HG03460 (cell line): ENCODE measurements around the gene NEFH.
"Not testable (repeated sequence)": the region's sequence is repeated elsewhere in the genome, so short reads cannot be mapped to it uniquely, and the experiment has no call there.

ENCODE experiments used
- ATAC-seq: cut with Tn5 transposase; IDR thresholded peaks from one replicate; pipeline ENCODE4 v1.9.1; 2021; ENCODE audit not compliant: unreplicated experiment

Gene NEFH, protein sequence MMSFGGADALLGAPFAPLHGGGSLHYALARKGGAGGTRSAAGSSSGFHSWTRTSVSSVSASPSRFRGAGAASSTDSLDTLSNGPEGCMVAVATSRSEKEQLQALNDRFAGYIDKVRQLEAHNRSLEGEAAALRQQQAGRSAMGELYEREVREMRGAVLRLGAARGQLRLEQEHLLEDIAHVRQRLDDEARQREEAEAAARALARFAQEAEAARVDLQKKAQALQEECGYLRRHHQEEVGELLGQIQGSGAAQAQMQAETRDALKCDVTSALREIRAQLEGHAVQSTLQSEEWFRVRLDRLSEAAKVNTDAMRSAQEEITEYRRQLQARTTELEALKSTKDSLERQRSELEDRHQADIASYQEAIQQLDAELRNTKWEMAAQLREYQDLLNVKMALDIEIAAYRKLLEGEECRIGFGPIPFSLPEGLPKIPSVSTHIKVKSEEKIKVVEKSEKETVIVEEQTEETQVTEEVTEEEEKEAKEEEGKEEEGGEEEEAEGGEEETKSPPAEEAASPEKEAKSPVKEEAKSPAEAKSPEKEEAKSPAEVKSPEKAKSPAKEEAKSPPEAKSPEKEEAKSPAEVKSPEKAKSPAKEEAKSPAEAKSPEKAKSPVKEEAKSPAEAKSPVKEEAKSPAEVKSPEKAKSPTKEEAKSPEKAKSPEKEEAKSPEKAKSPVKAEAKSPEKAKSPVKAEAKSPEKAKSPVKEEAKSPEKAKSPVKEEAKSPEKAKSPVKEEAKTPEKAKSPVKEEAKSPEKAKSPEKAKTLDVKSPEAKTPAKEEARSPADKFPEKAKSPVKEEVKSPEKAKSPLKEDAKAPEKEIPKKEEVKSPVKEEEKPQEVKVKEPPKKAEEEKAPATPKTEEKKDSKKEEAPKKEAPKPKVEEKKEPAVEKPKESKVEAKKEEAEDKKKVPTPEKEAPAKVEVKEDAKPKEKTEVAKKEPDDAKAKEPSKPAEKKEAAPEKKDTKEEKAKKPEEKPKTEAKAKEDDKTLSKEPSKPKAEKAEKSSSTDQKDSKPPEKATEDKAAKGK

DNA sequence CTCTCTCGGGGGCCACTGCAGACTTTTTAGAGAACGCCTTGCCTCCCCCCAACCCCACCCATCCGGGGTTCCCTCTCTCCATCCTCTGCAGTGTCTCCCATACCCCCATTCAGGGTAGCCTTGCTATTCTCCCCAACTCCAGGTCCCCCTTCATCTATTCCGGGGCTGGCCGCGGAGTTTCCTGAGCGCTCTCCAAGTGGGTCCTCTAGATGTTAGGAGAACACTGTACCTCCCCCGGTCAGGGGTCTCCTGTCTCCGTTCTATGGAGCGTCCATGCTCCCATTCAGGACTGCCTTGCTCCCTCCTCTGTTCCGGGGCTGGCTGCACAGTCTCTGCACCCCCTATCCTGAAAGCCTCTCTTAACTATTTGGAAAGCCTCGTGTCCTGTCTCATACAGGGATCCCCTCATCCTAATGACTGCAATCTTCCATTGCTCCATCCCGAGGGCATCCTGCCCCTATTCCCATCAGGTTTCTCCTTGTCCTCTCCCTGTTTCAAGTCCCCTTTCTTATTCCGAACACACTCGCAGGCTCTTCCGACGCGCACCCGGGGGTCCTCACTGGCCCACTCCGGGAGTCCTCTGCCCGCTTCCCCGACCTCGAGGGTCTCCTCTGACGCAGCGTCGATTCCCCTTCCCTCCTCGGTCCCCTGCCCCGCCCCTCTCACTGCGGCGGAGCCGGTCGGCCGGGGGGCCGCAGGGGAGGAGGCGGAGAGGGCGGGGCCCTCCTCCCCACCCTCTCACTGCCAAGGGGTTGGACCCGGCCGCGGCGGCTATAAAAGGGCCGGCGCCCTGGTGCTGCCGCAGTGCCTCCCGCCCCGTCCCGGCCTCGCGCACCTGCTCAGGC lies at the start of gene NEFH:
Gene NEFH (plus strand): TSS at position 802 of the 845 bp plus-strand sequence. CDS start 45 bp downstream, outside the sequence.
- ATAC-seq = no peak

GRCh38 chr22:29431986-29432385 lies 48.0 kb upstream of the NEFH start:
- ATAC-seq = no peak

DNA sequence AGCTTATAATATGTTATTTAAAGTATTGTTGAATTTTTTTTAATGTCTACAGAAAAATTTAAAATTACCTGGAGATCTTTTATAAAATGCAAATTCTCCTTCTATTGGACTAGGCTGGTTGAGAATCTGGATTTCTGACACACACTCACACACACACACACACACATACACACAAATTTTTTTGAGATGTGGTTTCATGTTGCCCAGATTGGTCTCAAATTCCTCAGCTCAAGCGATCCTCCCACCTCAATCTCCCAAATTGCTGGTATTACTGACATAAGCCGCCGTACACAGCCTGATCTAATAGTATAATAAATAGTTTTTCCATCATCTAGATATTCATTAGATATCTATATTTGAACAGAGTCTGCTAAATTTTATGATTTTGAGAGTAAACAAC lies 46.2 kb upstream of the NEFH start:
- no peak for ATAC-seq

- ATAC-seq = no peak
These were observed 45.7 kb upstream of the NEFH start for GRCh38 chr22:29434288-29434687.

DNA sequence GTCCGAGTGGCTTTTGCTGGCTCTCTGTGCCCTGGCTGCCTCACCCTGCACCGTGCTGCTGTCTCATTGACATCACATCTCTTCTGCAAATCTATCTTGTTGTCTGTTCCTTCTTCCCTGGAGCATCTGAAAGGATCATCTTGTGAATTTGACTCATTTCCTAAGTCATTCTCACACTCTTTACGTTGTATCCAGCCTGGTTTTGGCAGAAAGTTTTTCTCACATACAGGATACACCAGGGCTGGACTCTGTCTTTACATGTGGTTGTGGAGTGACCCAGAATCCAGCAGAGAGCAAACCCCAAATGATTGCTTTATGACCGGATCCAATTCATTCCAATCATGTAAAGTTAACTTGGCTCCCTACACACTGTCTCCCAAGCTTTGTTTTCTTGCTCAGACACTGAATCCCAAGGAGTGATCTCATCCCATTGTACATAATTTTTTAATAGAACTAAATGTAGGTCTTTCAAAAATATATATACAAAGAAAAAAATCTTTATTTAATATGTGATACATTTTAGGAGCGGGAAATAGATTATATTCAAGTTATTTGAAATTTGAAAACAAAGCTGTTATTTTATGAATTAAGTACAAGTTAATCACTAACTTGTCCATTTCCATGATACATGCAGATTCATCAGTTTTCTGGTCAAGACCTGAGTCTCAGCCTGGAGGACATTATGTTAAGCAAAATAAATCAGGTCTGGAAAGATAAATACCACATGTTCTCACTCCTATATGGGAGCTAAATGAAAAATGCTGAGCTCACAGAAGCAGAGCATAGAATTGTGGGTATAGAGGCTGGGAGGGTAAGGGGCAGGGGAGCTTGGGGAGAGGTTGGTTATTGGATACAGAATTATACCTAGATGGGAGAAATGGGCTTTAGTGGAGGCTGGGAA lies 44.5 kb upstream of the NEFH start:
- ATAC-seq = no peak

GRCh38 chr22:29438283-29438682 lies 41.7 kb upstream of the NEFH start, which contains the start of gene RFPL1:
Gene RFPL1, plus strand, starts transcription at chr22:29438583.
- ATAC-seq = not testable (repeated sequence)

GRCh38 chr22:29442976-29443375 lies 37.0 kb upstream of the NEFH start:
- ATAC-seq = no peak

GRCh38 chr22:29443452-29443851 lies 36.6 kb upstream of the NEFH start:
- no peak for ATAC-seq

DNA sequence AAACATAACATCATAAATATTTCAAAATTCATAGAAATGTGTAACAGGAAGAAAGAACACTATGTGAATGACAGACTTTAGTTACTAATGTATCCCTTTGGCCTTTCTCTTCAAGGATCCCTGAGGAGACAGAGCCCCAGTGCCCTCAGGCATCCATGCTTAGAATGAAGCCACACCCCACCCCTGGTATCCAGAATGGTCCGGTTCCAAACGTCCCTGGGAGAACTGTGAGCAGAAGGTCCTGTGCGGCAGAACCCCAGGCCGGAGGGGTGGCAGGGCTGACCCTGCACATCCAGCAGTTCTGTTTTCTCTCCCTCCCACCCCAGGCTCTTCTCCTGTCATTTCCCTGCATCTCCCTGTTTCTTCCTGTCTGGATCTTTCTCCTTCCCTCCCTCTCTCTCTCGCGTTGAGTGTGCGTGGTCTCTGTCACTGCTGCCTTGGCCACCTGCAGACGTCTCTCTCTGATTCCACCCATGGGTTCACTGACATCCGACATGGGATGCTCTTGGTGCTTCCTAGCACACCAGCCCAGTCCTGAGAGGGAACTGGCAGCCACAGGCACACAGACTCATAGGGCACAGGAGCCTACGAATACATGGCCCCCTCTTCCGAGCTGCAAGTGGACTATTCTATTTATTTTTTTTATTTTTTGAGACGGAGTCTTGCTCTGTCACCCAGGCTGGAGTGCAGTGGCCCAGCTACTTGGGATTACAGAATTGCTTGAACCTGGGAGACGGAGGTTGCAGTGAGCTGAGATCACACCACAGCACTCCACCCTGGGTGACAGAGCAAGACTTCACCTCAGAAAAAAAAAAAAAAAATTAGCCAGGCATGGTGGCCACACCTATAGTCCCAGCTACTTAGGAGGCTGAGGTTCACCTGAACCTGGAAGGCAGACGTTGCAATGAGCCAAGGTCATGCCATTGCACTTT lies 35.9 kb upstream of the NEFH start:
- ATAC-seq = no peak

DNA sequence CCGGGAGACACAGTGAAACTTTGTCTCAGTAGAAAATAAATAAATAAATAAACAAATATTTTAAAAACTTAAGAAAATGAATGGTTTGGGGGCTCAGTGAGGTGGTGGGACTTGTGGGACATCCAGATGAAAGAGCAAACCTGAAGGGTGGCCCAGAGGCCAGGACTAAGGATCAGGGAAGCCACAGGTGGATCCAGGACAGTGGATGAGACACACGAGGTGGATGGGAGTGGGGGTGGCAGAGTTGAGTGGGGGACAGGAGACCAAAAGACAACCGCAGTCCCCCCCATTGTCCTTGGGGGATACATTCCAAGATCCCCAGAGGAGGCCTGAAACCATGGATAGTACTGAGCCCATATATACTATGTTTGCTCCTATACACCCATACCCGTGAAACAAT lies 34.5 kb upstream of the NEFH start:
- no peak for ATAC-seq

- no peak for ATAC-seq
These were observed 32.1 kb upstream of the NEFH start for GRCh38 chr22:29447906-29448305.

DNA sequence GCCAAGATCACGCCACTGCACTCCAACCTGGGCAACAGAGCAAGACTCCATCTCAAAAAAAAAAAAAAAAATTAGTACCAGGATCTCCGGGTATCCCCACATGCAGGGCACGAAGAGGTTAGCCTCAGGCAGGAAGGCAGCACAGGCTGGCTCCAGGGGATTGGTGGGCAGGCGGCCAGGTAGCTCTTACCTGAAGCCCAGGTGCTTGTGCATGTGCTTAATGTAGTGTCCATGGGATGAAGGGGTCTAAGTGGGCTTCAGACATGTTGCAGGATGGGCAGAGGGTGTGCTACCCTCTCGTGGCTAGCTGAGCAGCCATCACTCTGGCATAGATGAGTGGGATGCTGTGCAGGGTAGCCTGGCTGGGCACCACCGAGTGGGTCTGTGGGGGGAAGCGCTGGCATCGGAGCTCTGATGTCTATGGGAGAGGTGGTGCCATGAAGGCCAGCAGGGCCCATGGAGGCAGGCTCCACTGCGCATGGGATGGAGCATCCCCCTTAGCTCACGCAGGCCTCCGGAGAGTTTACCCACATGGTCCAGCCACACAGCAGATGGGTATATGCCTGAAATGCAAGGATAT lies 30.6 kb upstream of the NEFH start:
- no peak for ATAC-seq

DNA sequence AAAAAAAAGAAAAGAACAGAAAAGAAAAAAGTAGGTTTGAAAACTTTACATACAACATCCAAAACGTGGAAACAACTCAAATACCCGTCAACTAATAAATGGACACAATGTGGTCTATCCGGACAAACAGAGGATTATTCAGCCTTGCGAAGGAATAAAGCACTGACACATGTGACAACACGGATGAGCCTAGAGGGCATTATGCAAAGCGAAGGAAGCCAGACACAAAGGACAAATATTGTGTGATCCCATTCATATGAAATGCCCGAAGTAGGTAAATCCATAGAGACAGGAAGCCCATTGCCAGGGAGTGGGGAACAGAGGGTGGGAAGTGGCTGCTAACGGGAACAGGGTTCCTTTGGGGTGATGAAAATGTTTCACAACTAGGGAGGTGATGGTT lies 29.8 kb upstream of the NEFH start:
- ATAC-seq = no peak

DNA sequence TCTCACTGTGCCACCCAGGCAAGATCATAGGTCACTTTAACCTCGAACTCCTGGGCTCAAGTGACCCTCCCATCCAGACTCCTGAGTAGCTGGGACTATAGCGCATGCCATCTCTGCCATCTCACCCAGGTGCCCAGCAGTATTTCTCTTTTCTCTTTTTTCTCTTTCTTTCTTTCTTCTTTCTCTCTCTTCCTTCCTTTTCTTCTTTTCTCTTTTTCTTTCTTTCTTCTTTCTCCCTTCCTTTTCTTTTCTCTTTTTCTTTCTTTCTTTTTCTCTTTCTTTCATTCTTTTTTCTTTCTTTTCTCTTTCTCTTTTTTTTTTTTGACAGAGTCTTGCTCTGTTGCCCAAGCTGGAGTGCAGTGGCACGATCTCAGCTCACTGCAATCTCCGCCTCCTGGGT lies 28.2 kb upstream of the NEFH start:
- no peak for ATAC-seq

DNA sequence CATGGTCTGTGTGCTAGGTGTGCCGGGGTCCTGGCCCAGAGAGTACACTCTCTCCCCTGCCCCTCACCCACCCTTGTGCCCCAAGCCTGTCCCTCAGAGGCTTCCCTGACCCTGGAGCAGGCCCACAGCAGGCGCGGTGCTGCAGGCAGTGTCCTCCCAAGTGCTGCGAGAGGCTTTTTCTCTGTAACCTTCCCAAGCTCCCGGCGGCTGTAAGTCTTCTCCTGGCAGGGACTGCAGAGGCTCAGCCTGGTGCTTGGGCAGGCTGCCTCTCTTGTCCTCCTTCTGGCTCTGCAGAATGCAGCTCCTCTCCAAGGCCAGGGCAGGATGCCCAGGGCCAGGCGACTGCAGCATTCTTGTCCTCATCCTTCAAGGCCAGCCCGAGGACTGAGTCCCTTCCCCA lies 25.7 kb upstream of the NEFH start:
- ATAC-seq = no peak

GRCh38 chr22:29456211-29456671 lies 23.8 kb upstream of the NEFH start:
- no peak for ATAC-seq

DNA sequence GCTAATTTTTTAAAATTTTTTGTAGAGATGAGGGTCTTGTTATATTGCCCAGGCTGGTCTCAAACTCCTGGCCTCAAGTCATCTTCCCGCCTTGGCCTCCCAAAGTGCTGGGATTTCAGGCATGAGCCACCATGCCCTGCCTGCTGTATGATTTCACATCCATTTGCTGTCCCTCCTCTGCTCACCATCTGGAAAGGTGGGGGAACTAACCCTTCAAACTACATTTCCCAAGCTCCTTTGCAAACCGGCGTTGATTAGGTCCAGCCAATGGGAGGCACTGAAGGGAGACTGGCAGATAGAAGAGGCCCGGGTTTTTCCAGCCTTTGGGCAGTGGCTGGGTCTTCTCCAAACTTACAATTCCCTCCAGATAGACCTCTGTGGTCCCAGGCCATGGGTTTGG lies 22.3 kb upstream of the NEFH start:
- no peak for ATAC-seq

DNA sequence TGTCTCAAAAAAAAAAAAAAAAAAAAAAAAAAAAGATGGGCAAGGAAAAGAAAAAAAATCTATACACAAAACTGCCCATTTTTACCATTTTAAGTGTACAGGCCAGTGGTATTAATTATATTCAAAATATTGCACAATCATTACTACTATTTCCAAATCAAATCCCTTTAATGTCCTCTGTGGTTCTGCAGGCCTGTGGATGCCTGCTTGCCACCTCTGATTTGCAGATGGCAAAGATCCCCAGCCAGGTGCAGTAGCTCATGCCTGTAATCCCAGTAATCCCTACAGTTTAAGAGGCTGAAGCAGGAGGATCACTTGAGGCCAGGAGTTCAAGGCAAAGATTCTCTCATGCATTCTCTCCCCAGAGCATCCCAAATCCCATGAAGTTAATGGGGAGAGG lies 21.5 kb upstream of the NEFH start:
- ATAC-seq = no peak
